Keratinocyte (primary cell): ENCODE results near the gene ABCB9. TPM values are rescaled to one million over a fixed set of nuclear protein-coding genes. Genes with fewer than 3 reads are reported as not detected.
A peak's percentile ranks its signal among the peaks of the same experiment; 100 is the strongest.

Experiments
- DNase-seq: peaks from one replicate; pipeline ENCODE4 v3.0.0-alpha.2; 2011; ENCODE audit warnings: low read depth, missing footprints, low spot score
- FAIRE-seq: peaks from 2 replicates; lab custom pipeline; 2011; peaks lifted over from hg19 to GRCh38; lab: Jason Lieb, UNC
- H2AFZ ChIP-seq: 2 replicates; pipeline ENCODE4 v1.6.0; 2012; ENCODE audit warnings: low read length, control low read depth, inconsistent platforms; ENCODE audit not compliant: control insufficient read depth
- H3K27ac ChIP-seq: 2 replicates; pipeline ENCODE4 v1.5.1; 2011; ENCODE audit warnings: low read length; ENCODE audit not compliant: control insufficient read depth, insufficient read depth
- H3K27me3 ChIP-seq: 3 replicates; pipeline ENCODE4 v1.6.0; 2011; ENCODE audit warnings: low read length; ENCODE audit not compliant: control insufficient read depth, insufficient read depth; ENCODE audit errors: extremely low read depth
- H3K36me3 ChIP-seq, 2 experiments: 2 replicates in 1 of 2; 3 replicates in 1 of 2; pipeline ENCODE4 v1.5.1; 2011; ENCODE audit warnings: low read length in 2 of 2, mild to moderate bottlenecking in 1 of 2; ENCODE audit not compliant: control insufficient read depth in 2 of 2, insufficient read depth in 2 of 2; ENCODE audit errors: extremely low read depth in 1 of 2
- H3K4me1 ChIP-seq: 3 replicates; pipeline ENCODE4 v1.5.1; 2011; ENCODE audit warnings: low read length; ENCODE audit not compliant: control insufficient read depth, insufficient read depth; ENCODE audit errors: extremely low read depth
- H3K4me2 ChIP-seq: 3 replicates; pipeline ENCODE4 v1.6.0; 2011; ENCODE audit warnings: low read depth, low read length; ENCODE audit not compliant: control insufficient read depth, insufficient read depth; ENCODE audit errors: extremely low read depth
- H3K4me3 ChIP-seq, 3 experiments: fragments of 200-600 bp in 1 of 3; sonication (generic) in 1 of 3; 2 replicates in 2 of 3; 3 replicates in 1 of 3; pipeline ENCODE4 v1.5.1; 2011 to 2016; ENCODE audit warnings: low read length in 3 of 3, mild to moderate bottlenecking in 3 of 3, control low read depth in 2 of 3, inconsistent platforms in 1 of 3, low read depth in 1 of 3, mixed read lengths in 1 of 3, mixed run types in 1 of 3, moderate library complexity in 1 of 3; ENCODE audit not compliant: control insufficient read depth in 2 of 3, insufficient read depth in 2 of 3; ENCODE audit errors: extremely low read depth in 1 of 3
- H3K79me2 ChIP-seq: 2 replicates; pipeline ENCODE4 v1.6.0; 2012; ENCODE audit warnings: low read length; ENCODE audit not compliant: control insufficient read depth, insufficient read depth
- H3K9ac ChIP-seq: 3 replicates; pipeline ENCODE4 v1.6.0; 2011; ENCODE audit warnings: low read length; ENCODE audit not compliant: control insufficient read depth, insufficient read depth; ENCODE audit errors: extremely low read depth
- H3K9me1 ChIP-seq: 3 replicates; pipeline ENCODE4 v1.6.0; 2011; ENCODE audit warnings: low read length; ENCODE audit not compliant: control insufficient read depth, insufficient read depth; ENCODE audit errors: extremely low read depth
- H3K9me3 ChIP-seq: 2 replicates; pipeline ENCODE4 v1.5.1; 2012; ENCODE audit warnings: low read depth, low read length; ENCODE audit not compliant: control insufficient read depth
- H4K20me1 ChIP-seq: 3 replicates; pipeline ENCODE4 v1.6.0; 2011; ENCODE audit warnings: low read length; ENCODE audit not compliant: control insufficient read depth, insufficient read depth; ENCODE audit errors: extremely low read depth
- CTCF ChIP-seq, 3 experiments: IDR thresholded peaks in 1 of 3; conservative IDR thresholded peaks in 1 of 3; optimal IDR thresholded peaks in 1 of 3; 2 replicates in 2 of 3; 3 replicates in 1 of 3; pipeline versions ENCODE3 to v1.5.1; 2011; ENCODE audit warnings: low read length in 3 of 3, mild to moderate bottlenecking in 3 of 3, moderate library complexity in 2 of 3, control low read depth in 1 of 3, inconsistent platforms in 1 of 3; ENCODE audit not compliant: insufficient read depth in 2 of 3; ENCODE audit errors: extremely low read depth in 1 of 3
- EZH2 ChIP-seq: IDR thresholded peaks from one replicate; pipeline ENCODE4 v1.6.1; 2012; ENCODE audit warnings: inconsistent platforms, mild to moderate bottlenecking, low read length, moderate library complexity
- dilution Hi-C: fragments of 300-500 bp; cut with MboI; formaldehyde crosslinking; loops from one replicate; pipeline ENCODE4 v1.7.0; 2020; ENCODE audit warnings: low sequenced_read_pairs; ENCODE audit not compliant: extremely low pct_ligation_motif_present
- polyA plus RNA-seq, 5 experiments: library from polyadenylated mRNA; depleted of rRNA in 3 of 5; stranded (reverse) in 3 of 5; stranded (forward) in 1 of 5; unstranded in 1 of 5; fragments of >200 nt; gene quantifications; 1 replicate in 1 of 5; 2 replicates in 3 of 5; 3 replicates in 1 of 5; pipeline versions ENCODE4 v1.2.1 to v1.2.3, GENCODE V29; 2011 to 2012; ENCODE audit warnings: missing spikeins in 2 of 5, low read depth in 1 of 5, low replicate concordance in 1 of 5

The ABCB9 gene
- polyA plus RNA-seq, 1 donor (not counting 4 experiments of a cell fraction or from before 2014, with no cell fraction given), result 4.0 TPM

GRCh38 chr12:122966743-122967550, 684 bp upstream of the ABCB9 start:
- DNase-seq (no peak), FAIRE-seq (no peak)
- H2AFZ ChIP-seq, result no peak overlapping the region
- H3K79me2 ChIP-seq, result peaks cover 9% of the 10 kb centered on the region
- dilution Hi-C loops, result no loop called here
- peaks cover 20% of the 10 kb centered on the region for H3K4me1 ChIP-seq
- no peaks in the 10 kb centered on the region for H3K27me3 ChIP-seq
- H3K9me1 ChIP-seq, result no peaks in the 10 kb centered on the region
- H3K36me3 ChIP-seq, result no peaks in the 10 kb centered on the region
- no peaks in the 10 kb centered on the region for H4K20me1 ChIP-seq
- H3K4me3 ChIP-seq, result no peak overlapping the region
- peak overlapping the region; percentile 30 for H3K4me2 ChIP-seq
- H3K27ac ChIP-seq, result no peak overlapping the region
- no peaks in the 10 kb centered on the region for H3K9me3 ChIP-seq
- H3K9ac ChIP-seq, result no peak overlapping the region
- TF ChIP-seq EZH2 (no peak), CTCF (optimal IDR thresholded peaks at IDR 0.05 in 1 of 3, IDR thresholded peaks at IDR 0.05 in 1 of 3, conservative IDR thresholded peaks at IDR 0.05 in 1 of 3; ENCODE audit: extremely low read depth in 1 of 3, insufficient read depth in 2 of 3, low read length in 3 of 3) (no peak)

- Histone ChIP-seq H4K20me1 (no peaks in the 10 kb centered on the region), H3K9ac (peak overlapping the region; percentile 60), H3K9me3 (no peaks in the 10 kb centered on the region), H2AFZ (no peak overlapping the region), H3K4me1 (peaks cover 25% of the 10 kb centered on the region), H3K4me3 (peak overlapping the region; percentile 74 to 82 (median 77)), H3K27me3 (no peaks in the 10 kb centered on the region), H3K9me1 (no peaks in the 10 kb centered on the region), H3K36me3 (peaks cover 0 to 2% of the 10 kb centered on the region in 2 experiments), H3K4me2 (peak overlapping the region; percentile 83), H3K27ac (no peak overlapping the region), H3K79me2 (peaks cover 9% of the 10 kb centered on the region)
- FAIRE-seq (no peak), DNase-seq (no peak)
- dilution Hi-C loops, result no loop called here
- TF ChIP-seq EZH2, result no peak
- no peak for TF ChIP-seq CTCF (optimal IDR thresholded peaks at IDR 0.05 in 1 of 3, IDR thresholded peaks at IDR 0.05 in 1 of 3, conservative IDR thresholded peaks at IDR 0.05 in 1 of 3; ENCODE audit: extremely low read depth in 1 of 3, insufficient read depth in 2 of 3, low read length in 3 of 3)
These were observed 927 bp downstream of the ABCB9 start for GRCh38 chr12:122965321-122965751.
